Esophagus squamous epithelium (tissue), 4 donors: Measurements from ENCODE around the gene DPH2.

Experiments
- POLR2A ChIP-seq, 4 donors: fragments of 450-650 bp; IDR thresholded peaks; one replicate each; pipeline ENCODE4 v1.6.1; 2017; ENCODE audit warnings: antibody characterized with exemption in 4 of 4, mild to moderate bottlenecking in 4 of 4, moderate library complexity in 3 of 4
- TF ChIP-seq, protein P1 (sequence below), 6 experiments: fragments of 450-650 bp in 4 of 6; fragments of 200-600 bp in 2 of 6; sonication (generic) in 2 of 6; IDR thresholded peaks; one replicate each; pipeline ENCODE4 v1.5.1; 2016 to 2019; ENCODE audit warnings: antibody characterized with exemption in 6 of 6, mild to moderate bottlenecking in 4 of 6, moderate library complexity in 4 of 6

DNA sequence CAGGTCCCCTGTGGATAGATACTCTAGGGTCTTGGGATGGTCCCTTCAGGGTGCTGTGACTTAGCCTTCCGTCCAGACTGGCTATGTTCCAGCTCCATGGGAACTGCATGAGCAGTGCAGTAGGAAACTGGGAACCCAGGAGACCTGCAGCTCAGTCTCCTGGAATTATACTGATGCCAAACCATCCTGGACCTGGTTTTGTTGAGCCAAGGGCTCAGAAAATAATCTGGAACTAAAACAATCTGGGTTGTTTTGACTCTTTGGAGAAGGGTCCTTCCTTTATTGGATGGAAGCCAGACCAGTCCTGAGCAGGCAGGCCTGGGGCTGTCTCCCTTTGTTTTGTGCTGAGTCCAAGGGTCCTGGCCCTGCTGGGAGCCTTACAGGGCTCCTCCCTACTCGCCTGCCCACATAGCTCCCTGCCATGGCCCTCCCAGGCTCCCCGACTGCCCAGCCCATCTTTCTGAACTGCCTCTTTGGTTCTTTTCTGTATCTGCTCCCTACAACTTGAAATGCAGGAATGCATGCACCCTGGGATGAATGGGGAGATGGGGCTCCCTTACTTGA, 21.9 kb upstream of the DPH2 start:
- TF ChIP-seq, protein P1, sequence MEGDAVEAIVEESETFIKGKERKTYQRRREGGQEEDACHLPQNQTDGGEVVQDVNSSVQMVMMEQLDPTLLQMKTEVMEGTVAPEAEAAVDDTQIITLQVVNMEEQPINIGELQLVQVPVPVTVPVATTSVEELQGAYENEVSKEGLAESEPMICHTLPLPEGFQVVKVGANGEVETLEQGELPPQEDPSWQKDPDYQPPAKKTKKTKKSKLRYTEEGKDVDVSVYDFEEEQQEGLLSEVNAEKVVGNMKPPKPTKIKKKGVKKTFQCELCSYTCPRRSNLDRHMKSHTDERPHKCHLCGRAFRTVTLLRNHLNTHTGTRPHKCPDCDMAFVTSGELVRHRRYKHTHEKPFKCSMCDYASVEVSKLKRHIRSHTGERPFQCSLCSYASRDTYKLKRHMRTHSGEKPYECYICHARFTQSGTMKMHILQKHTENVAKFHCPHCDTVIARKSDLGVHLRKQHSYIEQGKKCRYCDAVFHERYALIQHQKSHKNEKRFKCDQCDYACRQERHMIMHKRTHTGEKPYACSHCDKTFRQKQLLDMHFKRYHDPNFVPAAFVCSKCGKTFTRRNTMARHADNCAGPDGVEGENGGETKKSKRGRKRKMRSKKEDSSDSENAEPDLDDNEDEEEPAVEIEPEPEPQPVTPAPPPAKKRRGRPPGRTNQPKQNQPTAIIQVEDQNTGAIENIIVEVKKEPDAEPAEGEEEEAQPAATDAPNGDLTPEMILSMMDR (IDR thresholded peaks at IDR 0.05): no peak
- no peak for TF ChIP-seq POLR2A (IDR thresholded peaks at IDR 0.05)
